HL-60/S4 treated with retinoic acid at 250 ng/mL for 4 days and 3 days (cell line): ENCODE results near the gene ATXN1.

ENCODE experiments used
- in situ Hi-C: fragments of 300-500 bp; cut with MboI; formaldehyde crosslinking; loops from 2 replicates; pipeline ENCODE4 v1.7.0; 2022; ENCODE audit warnings: low sequenced_read_pairs

The ATXN1 gene

GRCh38 chr6:16519265-16520242 lies 241.7 kb downstream of the ATXN1 start:
- in situ Hi-C loops = loop anchor here (25.0 kb wide), 1 partner anchor 243 kb away; the partner anchor contains the start of gene ATXN1

- in situ Hi-C loops = loop anchor here (25.0 kb wide), 1 partner anchor 244 kb away; the partner anchor contains the start of gene ATXN1
These were observed 243.0 kb downstream of the ATXN1 start for GRCh38 chr6:16518265-16518664.

- in situ Hi-C loops = loop anchor here (25.0 kb wide), 1 partner anchor 248 kb away; the partner anchor contains the start of gene ATXN1
These were observed 247.0 kb downstream of the ATXN1 start for GRCh38 chr6:16514249-16514648.

GRCh38 chr6:16512544-16513290 lies 248.5 kb downstream of the ATXN1 start:
- in situ Hi-C loops = loop anchor here (25.0 kb wide), 1 partner anchor 250 kb away; the partner anchor contains the start of gene ATXN1

GRCh38 chr6:16511723-16512489 lies 249.4 kb downstream of the ATXN1 start:
- in situ Hi-C loops = loop anchor here (25.0 kb wide), 1 partner anchor 250 kb away; the partner anchor contains the start of gene ATXN1

GRCh38 chr6:16511040-16511660 lies 250.1 kb downstream of the ATXN1 start:
- in situ Hi-C loops = loop anchor here (25.0 kb wide), 1 partner anchor 251 kb away; the partner anchor contains the start of gene ATXN1

GRCh38 chr6:16510245-16510644 lies 251.0 kb downstream of the ATXN1 start:
- in situ Hi-C loops = loop anchor here (25.0 kb wide), 1 partner anchor 252 kb away; the partner anchor contains the start of gene ATXN1

GRCh38 chr6:16508959-16509358 lies 252.3 kb downstream of the ATXN1 start:
- in situ Hi-C loops = loop anchor here (25.0 kb wide), 1 partner anchor 253 kb away; the partner anchor contains the start of gene ATXN1

GRCh38 chr6:16505711-16506357 lies 255.4 kb downstream of the ATXN1 start:
- in situ Hi-C loops = loop anchor here (25.0 kb wide), 1 partner anchor 256 kb away; the partner anchor contains the start of gene ATXN1

GRCh38 chr6:16504609-16505008 lies 256.7 kb downstream of the ATXN1 start:
- in situ Hi-C loops = loop anchor here (25.0 kb wide), 1 partner anchor 258 kb away; the partner anchor contains the start of gene ATXN1

GRCh38 chr6:16503970-16504415 lies 257.3 kb downstream of the ATXN1 start:
- in situ Hi-C loops = loop anchor here (25.0 kb wide), 1 partner anchor 258 kb away; the partner anchor contains the start of gene ATXN1

GRCh38 chr6:16503241-16503775 lies 258.0 kb downstream of the ATXN1 start:
- in situ Hi-C loops = loop anchor here (25.0 kb wide), 1 partner anchor 259 kb away; the partner anchor contains the start of gene ATXN1

- in situ Hi-C loops = no loop called here
These were observed 262.3 kb downstream of the ATXN1 start for GRCh38 chr6:16498957-16499356.

- in situ Hi-C loops = no loop called here
These were observed 263.0 kb downstream of the ATXN1 start for GRCh38 chr6:16498237-16498636.

- in situ Hi-C loops = no loop called here
These were observed 264.1 kb downstream of the ATXN1 start for GRCh38 chr6:16496991-16497801.

GRCh38 chr6:16496210-16496609 lies 265.1 kb downstream of the ATXN1 start:
- in situ Hi-C loops = no loop called here

GRCh38 chr6:16494793-16495192 lies 266.5 kb downstream of the ATXN1 start:
- in situ Hi-C loops = no loop called here

- in situ Hi-C loops = no loop called here
These were observed 267.5 kb downstream of the ATXN1 start for GRCh38 chr6:16493802-16494201.
